H9 (cell line): ENCODE data around the gene WFDC10A. TPM values are rescaled to one million over a fixed set of nuclear protein-coding genes. Genes with fewer than 3 reads are reported as not detected.
A peak's percentile ranks its signal among the peaks of the same experiment; 100 is the strongest.
"Not testable (repeated sequence)": the region's sequence is repeated elsewhere in the genome, so short reads cannot be mapped to it uniquely, and the experiment has no call there.

Experiments
- DNase-seq: peaks from one replicate; pipeline ENCODE4 v3.0.0-alpha.2; 2017
- H2AFZ ChIP-seq: one replicate; pipeline ENCODE4 v1.6.1; 2013; ENCODE audit warnings: mild to moderate bottlenecking, low read length, control low read depth, moderate library complexity
- H2AK5ac ChIP-seq: 2 replicates; pipeline ENCODE4 v1.6.1; 2013; ENCODE audit warnings: low read length, control low read depth, mixed read lengths; ENCODE audit not compliant: insufficient read length
- H2BK120ac ChIP-seq: one replicate; pipeline ENCODE4 v1.6.1; 2013; ENCODE audit warnings: low read depth, mild to moderate bottlenecking, low read length, control low read depth, inconsistent platforms; ENCODE audit not compliant: poor library complexity, severe bottlenecking
- H2BK12ac ChIP-seq: 2 replicates; pipeline ENCODE4 v1.6.1; 2013; ENCODE audit warnings: low read length, control low read depth, mixed read lengths, low read depth; ENCODE audit not compliant: insufficient read length
- H2BK15ac ChIP-seq: 2 replicates; pipeline ENCODE4 v1.6.1; 2013; ENCODE audit warnings: low read depth, low read length, control low read depth
- H2BK20ac ChIP-seq: one replicate; pipeline ENCODE4 v1.6.1; 2013; ENCODE audit warnings: low read depth, mild to moderate bottlenecking, low read length, control low read depth, inconsistent platforms; ENCODE audit not compliant: poor library complexity, severe bottlenecking
- H2BK5ac ChIP-seq: 2 replicates; pipeline ENCODE4 v1.6.1; 2013; ENCODE audit warnings: low read length, control low read depth, mixed read lengths; ENCODE audit not compliant: insufficient read length
- H3K14ac ChIP-seq: 2 replicates; pipeline ENCODE4 v1.6.1; 2013; ENCODE audit warnings: low read length, control low read depth; ENCODE audit not compliant: insufficient read depth
- H3K18ac ChIP-seq: 2 replicates; pipeline ENCODE4 v1.6.1; 2013; ENCODE audit warnings: low read depth, mild to moderate bottlenecking, mixed read lengths, low read length, control low read depth; ENCODE audit not compliant: insufficient read length
- H3K23ac ChIP-seq: 2 replicates; pipeline ENCODE4 v1.6.1; 2013; ENCODE audit warnings: low read length, control low read depth, mixed read lengths, low read depth; ENCODE audit not compliant: insufficient read length
- H3K23me2 ChIP-seq: 2 replicates; pipeline ENCODE4 v1.6.1; 2013; ENCODE audit warnings: low read depth, mild to moderate bottlenecking, mixed read lengths, low read length, control low read depth; ENCODE audit not compliant: insufficient read length, poor library complexity, severe bottlenecking
- H3K27ac ChIP-seq: 2 replicates; pipeline ENCODE4 v1.5.1; 2013; ENCODE audit warnings: low read length, control low read depth, mixed read lengths, low read depth; ENCODE audit not compliant: insufficient read length
- H3K27me3 ChIP-seq: 2 replicates; pipeline ENCODE4 v1.6.1; 2013; ENCODE audit warnings: low read length, control low read depth, inconsistent platforms; ENCODE audit not compliant: insufficient read depth
- H3K4ac ChIP-seq: 2 replicates; pipeline ENCODE4 v1.6.1; 2013; ENCODE audit warnings: low read depth, mild to moderate bottlenecking, control low read depth, inconsistent platforms, low read length, moderate library complexity
- H3K4me1 ChIP-seq: 2 replicates; pipeline ENCODE4 v1.6.1; 2013; ENCODE audit warnings: low read length, control low read depth, inconsistent platforms; ENCODE audit not compliant: insufficient read depth
- H3K4me2 ChIP-seq: 2 replicates; pipeline ENCODE4 v1.6.1; 2013; ENCODE audit warnings: low read length, control low read depth, mixed read lengths; ENCODE audit not compliant: insufficient read length, insufficient read depth
- H3K56ac ChIP-seq: 2 replicates; pipeline ENCODE4 v1.6.1; 2013; ENCODE audit warnings: low read depth, mild to moderate bottlenecking, mixed read lengths, low read length, control low read depth; ENCODE audit not compliant: insufficient read length
- H3K79me1 ChIP-seq: 2 replicates; pipeline ENCODE4 v1.6.1; 2013; ENCODE audit warnings: low read depth, mild to moderate bottlenecking, moderate library complexity, low read length, control low read depth, inconsistent platforms; ENCODE audit not compliant: insufficient read depth, poor library complexity, severe bottlenecking
- H3K79me2 ChIP-seq: 2 replicates; pipeline ENCODE4 v1.6.1; 2013; ENCODE audit warnings: low read length, control low read depth, inconsistent platforms; ENCODE audit not compliant: insufficient read depth
- H3K9ac ChIP-seq: 2 replicates; pipeline ENCODE4 v1.6.1; 2013; ENCODE audit warnings: low read length, control low read depth, mixed read lengths; ENCODE audit not compliant: insufficient read length; ENCODE audit errors: extremely low read depth
- H3K9me3 ChIP-seq: one replicate; pipeline ENCODE4 v1.6.1; 2013; ENCODE audit warnings: low read depth, low read length, inconsistent platforms; ENCODE audit not compliant: control insufficient read depth
- H3T11ph ChIP-seq: one replicate; pipeline ENCODE4 v1.6.1; 2013; ENCODE audit warnings: mild to moderate bottlenecking, low read length, control low read depth, inconsistent platforms
- H4K20me1 ChIP-seq: one replicate; pipeline ENCODE4 v1.6.1; 2013; ENCODE audit not compliant: control insufficient read depth, insufficient read length, insufficient read depth
- H4K5ac ChIP-seq: 2 replicates; pipeline ENCODE4 v1.6.1; 2013; ENCODE audit warnings: low read depth, mild to moderate bottlenecking, mixed read lengths, low read length, control low read depth; ENCODE audit not compliant: insufficient read length
- H4K8ac ChIP-seq: replicated peaks from 2 replicates; pipeline ENCODE4 v1.6.1; 2013; ENCODE audit warnings: low read length, control low read depth, mixed read lengths, low read depth; ENCODE audit not compliant: insufficient read length
- H4K91ac ChIP-seq: 2 replicates; pipeline ENCODE4 v1.6.1; 2013; ENCODE audit warnings: low read depth, mild to moderate bottlenecking, moderate library complexity, mixed read lengths, low read length, control low read depth; ENCODE audit not compliant: insufficient read length
- H3K27ac Mint-ChIP-seq, 3 experiments: 2 replicates in 2 of 3; 3 replicates in 1 of 3; pipeline ENCODE4 v1.8.0; 2020 to 2021; ENCODE audit warnings: mixed read lengths in 3 of 3, mild to moderate bottlenecking in 1 of 3, moderate library complexity in 1 of 3
- H3K27me3 Mint-ChIP-seq: 2 replicates; pipeline ENCODE4 v1.8.0; 2021; ENCODE audit warnings: low read depth, mild to moderate bottlenecking, moderate library complexity, mixed read lengths
- H3K36me3 Mint-ChIP-seq, 3 experiments: 2 replicates in 2 of 3; 3 replicates in 1 of 3; pipeline ENCODE4 v1.8.0; 2020 to 2021; ENCODE audit warnings: low read depth in 3 of 3, mixed read lengths in 3 of 3; ENCODE audit not compliant: insufficient read depth in 1 of 3
- H3K4me1 Mint-ChIP-seq, 2 experiments: 2 replicates each; pipeline ENCODE4 v1.8.0; 2020; ENCODE audit warnings: mixed read lengths in 2 of 2
- H3K4me3 Mint-ChIP-seq, 2 experiments: 2 replicates in 1 of 2; 3 replicates in 1 of 2; pipeline ENCODE4 v1.8.0; 2020 to 2021; ENCODE audit warnings: mild to moderate bottlenecking in 2 of 2, mixed read lengths in 2 of 2, moderate library complexity in 1 of 2
- H3K9me3 Mint-ChIP-seq, 2 experiments: 2 replicates in 1 of 2; 3 replicates in 1 of 2; pipeline ENCODE4 v1.8.0; 2020; ENCODE audit warnings: mild to moderate bottlenecking in 2 of 2, mixed read lengths in 2 of 2, moderate library complexity in 1 of 2
- CTCF ChIP-seq: fragments of 200-600 bp; sonication (generic); conservative IDR thresholded peaks from 3 replicates; pipeline ENCODE4 v1.8.0; 2021; ENCODE audit warnings: antibody characterized with exemption, mild to moderate bottlenecking
- WGBS: extraction: QIAGEN DNeasy Blood & Tissue Kit; methylation state at CpG from one replicate; pipeline ENCODE4 v1.1.7; 2013; ENCODE audit warnings: missing lambda C conversion rate, low lambda C conversion rate, mixed read lengths; ENCODE audit not compliant: insufficient read length; ENCODE audit errors: extremely low coverage; 5-methylcytosine and 5-hydroxymethylcytosine counted together
- total RNA-seq: library from RNA; stranded (reverse); gene quantifications from 2 replicates; pipeline ENCODE4 v1.2.1, GENCODE V29; 2021

Gene WFDC10A
- total RNA-seq, 1 experiment from 2014 or later, result not detected

- no peaks in the 10 kb centered on the region for H3K9me3 ChIP-seq
- H2BK20ac ChIP-seq, result no peak overlapping the region
- H3K18ac ChIP-seq, result no peak overlapping the region
- H3K23me2 ChIP-seq, result no peaks in the 10 kb centered on the region
- H3K4ac ChIP-seq, result no peak overlapping the region
- no peaks in the 10 kb centered on the region for H3K79me1 ChIP-seq
- H3K4me3 Mint-ChIP-seq, result no peak overlapping the region
- no peak overlapping the region for H3K23ac ChIP-seq
- no CpG with 5 or more reads among the region's 6 CpGs for WGBS
- no peak for DNase-seq
- no peak overlapping the region for H4K91ac ChIP-seq
- H3K9me3 Mint-ChIP-seq, result peaks cover 21 to 30% of the 10 kb centered on the region in 2 experiments
- H3K4me2 ChIP-seq, result no peak overlapping the region
- H2AFZ ChIP-seq, result no peak overlapping the region
- H3K36me3 Mint-ChIP-seq, result peaks cover 13 to 16% (median 15%) of the 10 kb centered on the region in 3 experiments
- H3K56ac ChIP-seq, result no peak overlapping the region
- H3K14ac ChIP-seq, result no peak overlapping the region
- H4K5ac ChIP-seq, result no peak overlapping the region
- TF ChIP-seq CTCF, result no peak
- H3K27me3 Mint-ChIP-seq, result peaks cover 2% of the 10 kb centered on the region; the same call in 1 of the 2 replicates
- H3K27me3 ChIP-seq, result no peaks in the 10 kb centered on the region
- H3K79me2 ChIP-seq, result no peaks in the 10 kb centered on the region
- H2AK5ac ChIP-seq, result no peak overlapping the region
- peak overlapping the region in 1 of 3 experiments; percentile 61; a peak in 1 of 7 replicates for H3K27ac Mint-ChIP-seq
- H3T11ph ChIP-seq, result no peak overlapping the region
- H3K9ac ChIP-seq, result no peak overlapping the region
- no peak overlapping the region for H2BK15ac ChIP-seq
- no peak overlapping the region for H4K8ac ChIP-seq
- H2BK120ac ChIP-seq, result no peak overlapping the region
- no peak overlapping the region for H2BK12ac ChIP-seq
- H3K4me1 ChIP-seq, result no peaks in the 10 kb centered on the region; the same call in 1 of the 2 replicates
- no peak overlapping the region for H2BK5ac ChIP-seq
- H3K27ac ChIP-seq, result no peak overlapping the region
- no peaks in the 10 kb centered on the region for H4K20me1 ChIP-seq
- H3K4me1 Mint-ChIP-seq, result peaks cover 10% of the 10 kb centered on the region in 2 experiments
These were observed 19.8 kb downstream of the WFDC10A start for GRCh38 chr20:45649312-45649863.

- H2BK120ac ChIP-seq, H3K79me2 ChIP-seq, H3K4ac ChIP-seq, H2BK12ac ChIP-seq, H4K8ac ChIP-seq, H3K23me2 ChIP-seq, H4K20me1 ChIP-seq, H4K5ac ChIP-seq, H2BK20ac ChIP-seq, H3K27me3 ChIP-seq, H3K4me3 Mint-ChIP-seq, H2AFZ ChIP-seq, H4K91ac ChIP-seq, H2BK5ac ChIP-seq, H3K9ac ChIP-seq, H3K27me3 Mint-ChIP-seq, H2AK5ac ChIP-seq, H3K18ac ChIP-seq, H3K4me2 ChIP-seq, H3K56ac ChIP-seq, H3K9me3 ChIP-seq, H3K27ac ChIP-seq, H3K14ac ChIP-seq, H3K4me1 ChIP-seq, DNase-seq, H2BK15ac ChIP-seq, H3T11ph ChIP-seq, H3K27ac Mint-ChIP-seq, H3K23ac ChIP-seq, H3K79me1 ChIP-seq: not testable (repeated sequence)
- Mint-ChIP-seq H3K36me3 (peaks cover 11 to 14% (median 13%) of the 10 kb centered on the region in 3 experiments), H3K4me1 (peaks cover 10% of the 10 kb centered on the region in 2 experiments), H3K9me3 (peaks cover 17 to 28% of the 10 kb centered on the region in 2 experiments)
- no CpG with 5 or more reads among the region's 7 CpGs for WGBS
These were observed 22.2 kb downstream of the WFDC10A start for GRCh38 chr20:45651726-45652125.
